ENCODE results near the gene NUAK1.

- TF ChIP-seq POLR2A (IDR thresholded peaks at IDR 0.05): no peak
- TF ChIP-seq CTCF (IDR thresholded peaks at IDR 0.05 in 4 of 5, conservative IDR thresholded peaks at IDR 0.05 in 1 of 5): no peak
Observed at GRCh38 chr12:106058256-106059182, 80.2 kb downstream of the NUAK1 start.
